Tibial artery (tissue), 4 donors: ENCODE results near the gene WLS.

Experiments used
- DNase-seq, 2 donors: peaks; one replicate each; pipeline ENCODE4 v3.0.0-alpha.2; 2019
- H3K27ac ChIP-seq, 2 donors: fragments of 200-600 bp; sonication (generic) in 1 of 2; 1 replicate in 1 of 2; 2 replicates in 1 of 2; pipeline ENCODE4 v1.5.1; 2018 to 2019; ENCODE audit warnings: mild to moderate bottlenecking in 1 of 2
- H3K27me3 ChIP-seq, 2 donors: fragments of 200-600 bp; sonication (generic) in 1 of 2; one replicate each; pipeline versions ENCODE4 v1.5.1 to v1.6.0; 2016 to 2019
- H3K36me3 ChIP-seq, 3 donors: fragments of 200-600 bp; sonication (generic) in 2 of 3; one replicate each; pipeline ENCODE4 v1.5.1; 2016 to 2019; ENCODE audit warnings: mild to moderate bottlenecking in 2 of 3
- H3K4me1 ChIP-seq, 4 donors: fragments of 200-600 bp; sonication (generic) in 2 of 4; 1 replicate in 3 of 4; 2 replicates in 1 of 4; pipeline ENCODE4 v1.5.1; 2016 to 2019
- H3K4me3 ChIP-seq, 2 donors: fragments of 200-600 bp; sonication (generic) in 1 of 2; 1 replicate in 1 of 2; 2 replicates in 1 of 2; pipeline ENCODE4 v1.5.1; 2018 to 2019; ENCODE audit warnings: mild to moderate bottlenecking in 2 of 2
- H3K9me3 ChIP-seq, 3 donors: fragments of 200-600 bp; sonication (generic) in 1 of 3; one replicate each; pipeline ENCODE4 v1.5.1; 2016 to 2019
- CTCF ChIP-seq, 2 experiments: fragments of 200-600 bp in 1 of 2; fragments of 450-650 bp in 1 of 2; IDR thresholded peaks; one replicate each; pipeline ENCODE4 v1.5.1; 2017 to 2019; ENCODE audit warnings: antibody characterized with exemption in 2 of 2, mild to moderate bottlenecking in 1 of 2, moderate library complexity in 1 of 2
- intact Hi-C: fragments of 100-400 bp; cut with DNase I; formaldehyde crosslinking; loops from one replicate; pipeline ENCODE4 v1.15.0; 2023; ENCODE audit warnings: low total_unique reads

The WLS gene

GRCh38 chr1:68205794-68206358 lies 26.4 kb downstream of the WLS start:
- Histone ChIP-seq H3K4me1 (peaks cover 0 to 71% (median 11%) of the 10 kb centered on the region in 4 donors), H3K36me3 (no peaks in the 10 kb centered on the region), H3K9me3 (no peaks in the 10 kb centered on the region), H3K27me3 (no peaks in the 10 kb centered on the region), H3K27ac (no peak overlapping the region), H3K4me3 (no peak overlapping the region)
- DNase-seq, result no peak
- intact Hi-C loops, result no loop called here
- TF ChIP-seq CTCF (IDR thresholded peaks at IDR 0.05), result no peak

- no peak for TF ChIP-seq CTCF (IDR thresholded peaks at IDR 0.05)
Measured at GRCh38 chr1:68204977-68205630, 27.2 kb downstream of the WLS start.

GRCh38 chr1:68202239-68202832 lies 30.0 kb downstream of the WLS start:
- peak overlapping the region in 1 of 2 donors; percentile 43 for H3K27ac ChIP-seq
- no peak overlapping the region for H3K4me3 ChIP-seq
- H3K9me3 ChIP-seq, result no peaks in the 10 kb centered on the region
- no peak for TF ChIP-seq CTCF (IDR thresholded peaks at IDR 0.05)
- peaks cover 0 to 54% (median 8%) of the 10 kb centered on the region in 4 donors for H3K4me1 ChIP-seq
- no peaks in the 10 kb centered on the region for H3K27me3 ChIP-seq
- DNase-seq, result no peak
- no peaks in the 10 kb centered on the region for H3K36me3 ChIP-seq
- intact Hi-C loops, result no loop called here

More at GRCh38 chr1:68204977-68205630, 27.2 kb downstream of the WLS start:
- no peak for DNase-seq
- no peak overlapping the region for H3K4me3 ChIP-seq
- intact Hi-C loops, result no loop called here
- H3K9me3 ChIP-seq, result no peaks in the 10 kb centered on the region
- H3K27me3 ChIP-seq, result no peaks in the 10 kb centered on the region
- no peak overlapping the region for H3K27ac ChIP-seq
- H3K36me3 ChIP-seq, result no peaks in the 10 kb centered on the region
- peaks cover 0 to 69% (median 10%) of the 10 kb centered on the region in 4 donors for H3K4me1 ChIP-seq

- Histone ChIP-seq H3K27me3 (no peaks in the 10 kb centered on the region), H3K4me3 (no peak overlapping the region), H3K36me3 (no peaks in the 10 kb centered on the region), H3K4me1 (peaks cover 0 to 54% (median 9%) of the 10 kb centered on the region in 4 donors), H3K27ac (peak overlapping the region in 1 of 2 donors; percentile 43), H3K9me3 (no peaks in the 10 kb centered on the region)
- no peak for TF ChIP-seq CTCF (IDR thresholded peaks at IDR 0.05)
- DNase-seq, result peak in 1 of 2 donors; percentile 40
- intact Hi-C loops, result no loop called here
Measured at GRCh38 chr1:68201546-68202238, 30.6 kb downstream of the WLS start.

GRCh38 chr1:68199603-68200002 lies 32.7 kb downstream of the WLS start:
- DNase-seq, result no peak
- intact Hi-C loops, result loop anchor here (5.0 kb wide), 1 partner anchor 33 kb away; the partner anchor contains the start of gene WLS
- Histone ChIP-seq H3K9me3 (no peaks in the 10 kb centered on the region), H3K27me3 (no peaks in the 10 kb centered on the region), H3K36me3 (no peaks in the 10 kb centered on the region), H3K4me1 (peaks cover 0 to 47% (median 11%) of the 10 kb centered on the region in 4 donors), H3K27ac (no peak overlapping the region), H3K4me3 (no peak overlapping the region)
- TF ChIP-seq CTCF (IDR thresholded peaks at IDR 0.05), result no peak
